Measurements from ENCODE around the gene U2AF2. TPM values are rescaled to one million over a fixed set of nuclear protein-coding genes. Genes with fewer than 3 reads are reported as not detected.

Gene U2AF2
- total RNA-seq, 3 donors from 2014 or later (not counting 1 experiment from before 2014, with no cell fraction given), result 304 to 322 (median 321) TPM

DNA sequence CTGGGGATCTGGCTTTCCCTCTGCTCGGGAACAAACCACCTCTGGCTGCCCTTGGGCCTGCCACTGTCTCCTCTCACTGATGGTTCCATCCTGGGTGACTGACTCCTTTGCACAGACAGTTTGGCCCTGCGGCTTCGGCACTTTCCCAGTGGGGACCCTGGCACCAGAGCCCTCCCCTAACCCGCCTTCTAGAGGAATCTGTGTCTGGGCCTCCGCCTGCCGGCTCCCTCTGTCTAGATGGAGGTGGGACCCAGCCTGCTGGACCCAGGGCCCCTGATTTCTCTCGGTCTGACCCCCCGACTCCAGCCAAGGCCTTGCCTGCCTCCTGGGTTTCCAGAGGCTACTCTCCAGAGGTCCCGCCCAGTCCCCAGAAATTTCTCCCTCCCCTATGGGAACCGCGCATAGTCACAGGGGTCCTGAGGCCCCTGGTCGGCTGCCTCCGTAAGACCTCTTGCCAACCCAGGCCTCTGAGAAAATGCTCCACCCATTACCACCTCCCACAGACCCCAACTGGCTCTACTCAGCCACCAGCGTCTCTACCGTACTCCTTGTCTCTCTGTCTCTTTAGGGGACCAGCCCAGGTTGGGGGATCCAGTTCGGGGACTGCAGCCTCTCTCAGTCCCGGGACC lies 4.1 kb upstream of the U2AF2 start:
- Histone ChIP-seq H3K27ac (ENCODE audit: low read length) (no peak overlapping the region), H3K27me3 (ENCODE audit: control insufficient read depth, insufficient read depth, low read length) (no peaks in the 10 kb centered on the region), H3K4me3 (ENCODE audit: low read length) (no peak overlapping the region), H3K9me3 (ENCODE audit: control insufficient read depth, insufficient read depth, low read length) (no peaks in the 10 kb centered on the region), H3K36me3 (ENCODE audit: control insufficient read depth, insufficient read depth, low read length) (peaks cover under 1% of the 10 kb centered on the region), H3K4me1 (ENCODE audit: control insufficient read depth, insufficient read depth, low read length) (peaks cover 36% of the 10 kb centered on the region)
- Mint-ChIP-seq H3K9me3 (no peaks in the 10 kb centered on the region), H3K4me1 (peaks cover 22 to 35% of the 10 kb centered on the region in 2 donors), H3K27ac (peak overlapping the region in 1 of 2 donors; percentile 65), H3K4me3 (peak overlapping the region; percentile 37), H3K36me3 (no peaks in the 10 kb centered on the region), H3K27me3 (ENCODE audit: low read depth in 2 of 2) (peaks cover 0 to 7% of the 10 kb centered on the region in 2 donors)
- DNase-seq (no peak), ATAC-seq (no peak)
- intact Hi-C loops (cut with micrococcal nuclease), result loop anchor here (5.0 to 10.0 kb wide), 3 partner anchors 473 to 1456 kb away; partner anchors contain the start of genes TSEN34 and ZSCAN5A
- WGBS (ENCODE audit: insufficient coverage), result 97% methylated on average over 17 of the region's 17 CpGs
- TF ChIP-seq, protein P1, sequence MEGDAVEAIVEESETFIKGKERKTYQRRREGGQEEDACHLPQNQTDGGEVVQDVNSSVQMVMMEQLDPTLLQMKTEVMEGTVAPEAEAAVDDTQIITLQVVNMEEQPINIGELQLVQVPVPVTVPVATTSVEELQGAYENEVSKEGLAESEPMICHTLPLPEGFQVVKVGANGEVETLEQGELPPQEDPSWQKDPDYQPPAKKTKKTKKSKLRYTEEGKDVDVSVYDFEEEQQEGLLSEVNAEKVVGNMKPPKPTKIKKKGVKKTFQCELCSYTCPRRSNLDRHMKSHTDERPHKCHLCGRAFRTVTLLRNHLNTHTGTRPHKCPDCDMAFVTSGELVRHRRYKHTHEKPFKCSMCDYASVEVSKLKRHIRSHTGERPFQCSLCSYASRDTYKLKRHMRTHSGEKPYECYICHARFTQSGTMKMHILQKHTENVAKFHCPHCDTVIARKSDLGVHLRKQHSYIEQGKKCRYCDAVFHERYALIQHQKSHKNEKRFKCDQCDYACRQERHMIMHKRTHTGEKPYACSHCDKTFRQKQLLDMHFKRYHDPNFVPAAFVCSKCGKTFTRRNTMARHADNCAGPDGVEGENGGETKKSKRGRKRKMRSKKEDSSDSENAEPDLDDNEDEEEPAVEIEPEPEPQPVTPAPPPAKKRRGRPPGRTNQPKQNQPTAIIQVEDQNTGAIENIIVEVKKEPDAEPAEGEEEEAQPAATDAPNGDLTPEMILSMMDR (IDR thresholded peaks at IDR 0.05), result no peak

DNA sequence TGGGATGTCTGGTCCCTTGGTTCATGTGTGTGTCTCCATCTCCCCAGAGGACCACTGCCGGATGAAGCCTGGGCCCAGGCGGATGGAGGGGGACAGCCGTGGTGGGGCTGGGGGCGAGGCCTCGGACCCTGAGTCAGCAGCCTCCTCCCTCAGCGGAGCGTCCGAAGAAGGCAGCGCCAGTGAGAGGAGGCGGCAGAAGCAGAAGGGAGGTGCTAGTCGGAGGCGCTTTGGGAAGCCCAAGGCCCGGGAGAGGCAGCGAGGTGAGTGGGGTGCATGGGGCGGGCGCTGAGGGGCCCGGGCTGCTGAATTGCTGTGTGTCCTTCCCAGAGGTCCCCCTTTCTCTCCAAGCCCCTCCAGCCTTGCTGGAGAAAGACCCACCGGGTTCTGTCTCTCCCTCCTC lies 3.6 kb upstream of the U2AF2 start:
- DNase-seq (no peak), ATAC-seq (no peak)
- Histone ChIP-seq H3K27me3 (ENCODE audit: control insufficient read depth, insufficient read depth, low read length) (no peaks in the 10 kb centered on the region), H3K27ac (ENCODE audit: low read length) (no peak overlapping the region), H3K9me3 (ENCODE audit: control insufficient read depth, insufficient read depth, low read length) (no peaks in the 10 kb centered on the region), H3K36me3 (ENCODE audit: control insufficient read depth, insufficient read depth, low read length) (no peaks in the 10 kb centered on the region), H3K4me3 (ENCODE audit: low read length) (no peak overlapping the region), H3K4me1 (ENCODE audit: control insufficient read depth, insufficient read depth, low read length) (peaks cover 41% of the 10 kb centered on the region)
- Mint-ChIP-seq H3K36me3 (no peaks in the 10 kb centered on the region), H3K4me1 (peaks cover 28 to 40% of the 10 kb centered on the region in 2 donors), H3K4me3 (peak overlapping the region; percentile 13), H3K27me3 (ENCODE audit: low read depth in 2 of 2) (peaks cover 0 to 7% of the 10 kb centered on the region in 2 donors), H3K27ac (peak overlapping the region in 1 of 2 donors; percentile 65), H3K9me3 (no peaks in the 10 kb centered on the region)
- 86% methylated on average over 18 of the region's 18 CpGs for WGBS (ENCODE audit: insufficient coverage)
- intact Hi-C loops (cut with micrococcal nuclease), result loop anchor here (5.0 to 10.0 kb wide), 3 partner anchors 474 to 1456 kb away; partner anchors contain the start of genes TSEN34 and ZSCAN5A
- TF ChIP-seq, protein P1 (IDR thresholded peaks at IDR 0.05), result no peak

DNA sequence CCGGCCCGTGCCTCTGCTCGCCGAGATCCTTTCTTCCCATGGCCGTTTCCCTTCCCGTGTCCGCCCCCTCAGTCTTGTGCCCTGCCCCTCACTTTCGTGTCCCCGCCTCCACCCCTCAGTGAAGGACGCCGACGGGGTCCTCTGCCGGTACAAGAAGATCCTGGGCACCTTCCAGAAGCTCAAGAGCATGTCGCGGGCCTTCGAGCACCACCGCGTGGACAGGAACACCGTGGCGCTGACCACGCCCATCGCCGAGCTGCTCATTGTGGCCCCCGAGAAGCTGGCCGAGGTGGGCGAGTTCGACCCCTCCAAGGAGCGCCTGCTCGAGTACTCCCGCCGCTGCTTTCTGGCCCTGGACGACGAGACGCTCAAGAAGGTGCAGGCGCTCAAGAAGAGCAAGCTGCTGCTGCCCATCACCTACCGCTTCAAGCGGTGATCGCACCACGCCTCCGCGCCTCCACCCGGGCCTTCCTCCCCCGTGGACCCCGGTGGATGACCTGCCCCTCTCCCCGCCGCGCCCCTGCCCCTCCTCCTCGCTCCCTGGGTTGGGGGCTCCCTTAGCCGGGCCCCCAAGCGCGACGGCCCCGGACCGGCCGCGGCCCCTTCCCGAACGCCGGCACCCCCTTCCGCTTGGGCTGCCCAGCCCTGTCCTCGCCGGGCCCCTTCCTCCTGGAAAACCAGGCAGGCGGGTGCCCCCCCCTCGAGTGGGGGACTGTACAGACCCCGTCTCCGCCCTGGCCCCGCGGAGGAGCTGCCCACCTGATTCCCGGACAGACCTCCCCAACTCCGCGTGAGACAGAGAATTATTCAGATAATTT lies 2.3 kb upstream of the U2AF2 start:
- H3K4me1 Mint-ChIP-seq, result peaks cover 35 to 51% of the 10 kb centered on the region in 2 donors
- H3K4me1 ChIP-seq (ENCODE audit: control insufficient read depth, insufficient read depth, low read length), result peaks cover 47% of the 10 kb centered on the region
- H3K4me3 Mint-ChIP-seq, result no peak overlapping the region
- ATAC-seq (no peak), DNase-seq (no peak)
- H3K27me3 Mint-ChIP-seq (ENCODE audit: low read depth in 2 of 2), result peaks cover 0 to 7% of the 10 kb centered on the region in 2 donors
- no peak overlapping the region for H3K4me3 ChIP-seq (ENCODE audit: low read length)
- no peaks in the 10 kb centered on the region for H3K36me3 Mint-ChIP-seq
- TF ChIP-seq, protein P1 (IDR thresholded peaks at IDR 0.05), result no peak
- H3K9me3 Mint-ChIP-seq, result no peaks in the 10 kb centered on the region
- H3K27ac ChIP-seq (ENCODE audit: low read length), result no peak overlapping the region
- intact Hi-C loops (cut with micrococcal nuclease), result loop anchor here (5.0 to 10.0 kb wide), 3 partner anchors 475 to 1458 kb away; partner anchors contain the start of genes TSEN34 and ZSCAN5A
- no peaks in the 10 kb centered on the region for H3K27me3 ChIP-seq (ENCODE audit: control insufficient read depth, insufficient read depth, low read length)
- H3K36me3 ChIP-seq (ENCODE audit: control insufficient read depth, insufficient read depth, low read length), result no peaks in the 10 kb centered on the region
- 95% methylated on average over 71 of the region's 71 CpGs for WGBS (ENCODE audit: insufficient coverage)
- no peaks in the 10 kb centered on the region for H3K9me3 ChIP-seq (ENCODE audit: control insufficient read depth, insufficient read depth, low read length)
- H3K27ac Mint-ChIP-seq, result peak overlapping the region in 1 of 2 donors; percentile 33

Data from natural killer cell (primary cell).